ENCODE data around the gene SDHA.

DNA sequence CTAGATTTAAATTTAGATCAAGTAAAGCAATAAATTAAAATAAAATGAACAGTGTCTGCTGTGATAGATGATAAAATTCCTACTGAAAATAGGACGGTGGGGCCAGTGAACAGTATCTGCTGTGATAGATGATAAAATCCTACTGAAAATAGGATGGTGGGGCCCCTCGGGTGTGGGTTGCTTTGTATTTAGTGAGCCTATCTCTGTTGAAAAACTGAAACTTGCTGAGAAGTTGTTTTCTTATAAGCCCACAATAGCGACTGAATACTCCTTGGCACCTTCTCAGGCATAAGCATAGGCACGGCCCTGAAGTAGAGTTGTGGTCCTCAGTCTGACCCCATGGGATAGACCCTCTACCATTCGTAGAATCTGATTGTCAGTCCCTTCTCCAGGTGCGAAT is 5.7 kb downstream of the SDHA start:
- TF ChIP-seq, protein P1, sequence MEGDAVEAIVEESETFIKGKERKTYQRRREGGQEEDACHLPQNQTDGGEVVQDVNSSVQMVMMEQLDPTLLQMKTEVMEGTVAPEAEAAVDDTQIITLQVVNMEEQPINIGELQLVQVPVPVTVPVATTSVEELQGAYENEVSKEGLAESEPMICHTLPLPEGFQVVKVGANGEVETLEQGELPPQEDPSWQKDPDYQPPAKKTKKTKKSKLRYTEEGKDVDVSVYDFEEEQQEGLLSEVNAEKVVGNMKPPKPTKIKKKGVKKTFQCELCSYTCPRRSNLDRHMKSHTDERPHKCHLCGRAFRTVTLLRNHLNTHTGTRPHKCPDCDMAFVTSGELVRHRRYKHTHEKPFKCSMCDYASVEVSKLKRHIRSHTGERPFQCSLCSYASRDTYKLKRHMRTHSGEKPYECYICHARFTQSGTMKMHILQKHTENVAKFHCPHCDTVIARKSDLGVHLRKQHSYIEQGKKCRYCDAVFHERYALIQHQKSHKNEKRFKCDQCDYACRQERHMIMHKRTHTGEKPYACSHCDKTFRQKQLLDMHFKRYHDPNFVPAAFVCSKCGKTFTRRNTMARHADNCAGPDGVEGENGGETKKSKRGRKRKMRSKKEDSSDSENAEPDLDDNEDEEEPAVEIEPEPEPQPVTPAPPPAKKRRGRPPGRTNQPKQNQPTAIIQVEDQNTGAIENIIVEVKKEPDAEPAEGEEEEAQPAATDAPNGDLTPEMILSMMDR (IDR thresholded peaks at IDR 0.05; ENCODE audit: insufficient read depth, low read depth, low read length): no peak
- TF ChIP-seq EZH2 (IDR thresholded peaks at IDR 0.05; ENCODE audit: insufficient read depth, low read length): no peak

Data from astrocyte (in vitro differentiated cells and primary cell).